Gastroesophageal sphincter (tissue), 4 donors: ENCODE data around the gene SPEG. TPM values are rescaled to one million over a fixed set of nuclear protein-coding genes. Genes with fewer than 3 reads are reported as not detected.

Experiments
- ATAC-seq: fragments of 150-250 bp; one replicate; pipeline ENCODE4 v1.9.1; 2016; ENCODE audit warnings: mild to moderate bottlenecking, moderate library complexity
- H3K27ac ChIP-seq, 4 donors: fragments of 200-600 bp; sonication (generic) in 3 of 4; 1 replicate in 3 of 4; 2 replicates in 1 of 4; pipeline ENCODE4 v1.5.1; 2016 to 2019
- H3K27me3 ChIP-seq: fragments of 200-600 bp; sonication (generic); one replicate; pipeline ENCODE4 v1.5.1; 2019
- H3K36me3 ChIP-seq, 2 donors: fragments of 200-600 bp; sonication (generic); one replicate each; pipeline ENCODE4 v1.5.1; 2019; ENCODE audit warnings: control low read depth in 1 of 2
- H3K4me1 ChIP-seq, 3 donors: fragments of 200-600 bp; sonication (generic); 1 replicate in 2 of 3; 2 replicates in 1 of 3; pipeline ENCODE4 v1.5.1; 2016 to 2019; ENCODE audit warnings: control low read depth in 2 of 3
- H3K4me3 ChIP-seq, 2 donors: fragments of 200-600 bp; sonication (generic); one replicate each; pipeline ENCODE4 v1.5.1; 2019; ENCODE audit warnings: mild to moderate bottlenecking in 1 of 2, moderate library complexity in 1 of 2
- H3K9me3 ChIP-seq, 3 donors: fragments of 200-600 bp; sonication (generic); one replicate each; pipeline ENCODE4 v1.5.1; 2017 to 2019; ENCODE audit warnings: control low read depth in 2 of 3
- CTCF ChIP-seq, 4 experiments: fragments of 200-600 bp in 2 of 4; fragments of 450-650 bp in 2 of 4; sonication (generic) in 1 of 4; IDR thresholded peaks; one replicate each; pipeline ENCODE4 v1.5.1; 2017 to 2019; ENCODE audit warnings: antibody characterized with exemption in 4 of 4, mild to moderate bottlenecking in 2 of 4, moderate library complexity in 2 of 4
- EP300 ChIP-seq: sonication (generic); formaldehyde crosslinking; IDR thresholded peaks from one replicate; pipeline ENCODE4 v1.6.1; 2017; ENCODE audit warnings: antibody characterized with exemption, mild to moderate bottlenecking
- POLR2A ChIP-seq, 2 donors: fragments of 450-650 bp; IDR thresholded peaks; one replicate each; pipeline ENCODE4 v1.6.1; 2017; ENCODE audit warnings: antibody characterized with exemption in 2 of 2, mild to moderate bottlenecking in 2 of 2, moderate library complexity in 1 of 2
- POLR2AphosphoS5 ChIP-seq: sonication (generic); formaldehyde crosslinking; IDR thresholded peaks from one replicate; pipeline ENCODE4 v1.6.1; 2017; ENCODE audit warnings: antibody characterized with exemption
- WGBS, 2 donors: methylation state at CpG; one replicate each; pipeline ENCODE4 v1.1.5; 2018; ENCODE audit warnings: low coverage in 1 of 2; 5-methylcytosine and 5-hydroxymethylcytosine counted together
- total RNA-seq, 4 donors: library from RNA; depleted of rRNA; stranded (reverse); fragments of >200 nt; gene quantifications; one replicate each; pipeline ENCODE4 v1.1.0, GENCODE V29; 2016

Gene SPEG
- total RNA-seq, 4 donors from 2014 or later: 90.2 to 307 (median 214) TPM

DNA sequence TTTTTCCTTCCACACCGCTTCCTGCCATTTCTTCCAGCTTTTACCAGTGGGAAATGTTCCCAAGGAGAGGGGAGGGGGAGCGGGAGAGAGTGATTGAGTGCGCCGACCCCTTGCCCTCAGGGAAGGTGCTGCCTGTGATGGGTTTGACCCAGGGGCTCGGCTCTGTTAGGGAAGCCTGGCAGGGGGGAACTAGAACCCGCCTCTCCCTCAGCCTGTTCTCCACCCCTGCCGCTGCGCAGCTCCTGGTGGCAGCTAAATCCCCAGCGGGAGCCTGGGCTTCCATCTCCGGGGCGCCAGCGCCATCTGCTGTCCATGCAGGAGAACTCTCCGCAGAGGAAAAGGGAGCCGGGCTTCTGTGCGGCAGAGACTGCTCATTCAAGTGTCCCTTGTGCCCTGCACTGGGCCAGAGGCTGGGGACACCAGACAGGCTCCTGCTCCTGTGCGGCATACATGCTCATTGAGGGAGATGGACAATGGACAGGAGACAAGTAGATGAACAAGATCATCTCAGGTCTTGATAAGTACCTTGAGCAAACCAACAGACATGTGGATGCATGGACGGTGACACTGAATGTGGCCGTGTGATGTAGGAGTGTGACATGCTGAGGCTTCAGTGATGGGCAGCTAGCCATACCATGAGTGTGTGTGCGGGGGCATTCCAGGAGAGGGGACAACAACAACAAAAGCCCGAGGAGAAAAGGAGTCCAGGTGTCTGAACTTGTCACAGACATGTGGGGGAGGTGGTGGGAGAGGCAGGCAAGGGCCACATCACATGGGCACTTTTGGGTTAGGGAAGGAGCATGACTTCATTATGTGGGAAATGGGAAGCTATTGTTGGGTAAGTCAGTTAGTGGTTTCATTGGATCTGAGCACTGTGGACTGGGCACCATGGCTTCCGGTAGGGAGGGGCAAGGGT, 95.7 kb downstream of the SPEG start:
- peaks cover 0 to 9% (median 7%) of the 10 kb centered on the region in 3 donors for H3K4me1 ChIP-seq
- no peaks in the 10 kb centered on the region for H3K9me3 ChIP-seq
- peak; percentile 90 for ATAC-seq
- TF ChIP-seq POLR2A (IDR thresholded peaks at IDR 0.05) (no peak), CTCF (IDR thresholded peaks at IDR 0.05) (peak in 3 of 4 experiments; percentile 98 to 99 (median 99)), POLR2AphosphoS5 (no peak), EP300 (no peak)
- H3K27ac ChIP-seq: peak overlapping the region in 1 of 4 donors; percentile 53
- H3K4me3 ChIP-seq: peak overlapping the region in 1 of 2 donors; percentile 32
- peaks cover 46% of the 10 kb centered on the region for H3K27me3 ChIP-seq
- WGBS, 2 donors: 23 to 30% methylated on average over 4 to 9 of the region's 21 CpGs
- H3K36me3 ChIP-seq: no peaks in the 10 kb centered on the region

DNA sequence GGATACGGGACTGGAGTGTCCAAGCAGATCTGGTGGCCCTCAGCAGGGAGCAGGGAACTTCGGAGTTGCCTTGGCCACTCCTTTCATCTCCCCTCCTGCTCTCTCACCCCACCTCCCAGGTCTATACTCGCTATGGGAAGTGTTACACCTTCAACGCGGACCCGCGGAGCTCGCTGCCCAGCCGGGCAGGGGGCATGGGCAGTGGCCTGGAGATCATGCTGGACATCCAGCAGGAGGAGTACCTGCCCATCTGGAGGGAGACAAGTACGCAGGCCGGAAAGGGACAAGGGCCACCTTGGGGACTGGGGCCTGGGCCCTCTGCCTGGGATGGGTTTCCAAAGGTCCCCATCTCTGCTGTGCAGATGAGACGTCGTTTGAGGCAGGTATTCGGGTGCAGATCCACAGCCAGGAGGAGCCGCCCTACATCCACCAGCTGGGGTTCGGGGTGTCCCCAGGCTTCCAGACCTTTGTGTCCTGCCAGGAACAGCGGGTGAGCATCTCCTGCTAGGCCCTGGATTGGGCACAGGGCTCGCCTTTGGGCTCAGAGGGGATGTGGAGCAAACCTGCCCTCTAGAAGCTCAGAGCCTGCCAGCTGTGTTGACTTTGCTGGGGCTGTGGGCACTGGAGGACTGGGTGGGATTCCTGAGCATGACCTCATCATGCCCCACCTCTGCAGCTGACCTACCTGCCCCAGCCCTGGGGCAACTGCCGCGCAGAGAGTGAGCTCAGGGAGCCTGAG, 97.2 kb downstream of the SPEG start:
- no peak for TF ChIP-seq EP300
- TF ChIP-seq POLR2A (IDR thresholded peaks at IDR 0.05): no peak
- TF ChIP-seq POLR2AphosphoS5: no peak
- TF ChIP-seq CTCF (IDR thresholded peaks at IDR 0.05): no peak
- H3K9me3 ChIP-seq: no peaks in the 10 kb centered on the region
- peaks cover 0 to 9% (median 7%) of the 10 kb centered on the region in 3 donors for H3K4me1 ChIP-seq

DNA sequence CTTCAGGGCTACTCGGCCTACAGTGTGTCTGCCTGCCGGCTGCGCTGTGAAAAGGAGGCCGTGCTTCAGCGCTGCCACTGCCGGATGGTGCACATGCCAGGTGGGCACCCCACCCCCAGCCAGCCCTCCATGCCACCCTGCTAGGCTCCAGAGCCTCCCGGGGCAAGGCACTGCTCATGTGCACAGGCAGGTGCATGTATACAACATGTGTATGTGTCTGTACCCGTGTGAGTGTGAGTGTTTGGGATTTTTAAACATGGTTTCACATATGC, 97.7 kb downstream of the SPEG start:
- no peaks in the 10 kb centered on the region for H3K9me3 ChIP-seq
- WGBS, 2 donors: no CpG with 5 or more reads among the region's 8 CpGs
- no peak overlapping the region for H3K4me3 ChIP-seq
- TF ChIP-seq CTCF (IDR thresholded peaks at IDR 0.05): no peak
- TF ChIP-seq EP300: no peak
- TF ChIP-seq POLR2A (IDR thresholded peaks at IDR 0.05): no peak
- TF ChIP-seq POLR2AphosphoS5: no peak
- H3K36me3 ChIP-seq: no peaks in the 10 kb centered on the region
- H3K27me3 ChIP-seq: peaks cover 34% of the 10 kb centered on the region
- no peak overlapping the region for H3K27ac ChIP-seq
- ATAC-seq: no peak
- peaks cover 0 to 9% (median 7%) of the 10 kb centered on the region in 3 donors for H3K4me1 ChIP-seq

More for the DNA sequence above, 97.2 kb downstream of the SPEG start:
- H3K27ac ChIP-seq: no peak overlapping the region
- ATAC-seq: no peak
- H3K4me3 ChIP-seq: no peak overlapping the region
- peaks cover 37% of the 10 kb centered on the region for H3K27me3 ChIP-seq
- 95% methylated on average over 4 of the region's 20 CpGs; no CpG with 5 or more reads in 1 of the 2 donors for WGBS, 2 donors
- no peaks in the 10 kb centered on the region for H3K36me3 ChIP-seq

- WGBS, 2 donors: 69 to 79% methylated on average over 3 to 5 of the region's 6 CpGs
- Histone ChIP-seq H3K9me3 (no peaks in the 10 kb centered on the region), H3K36me3 (peaks cover 0 to 7% of the 10 kb centered on the region in 2 donors), H3K4me3 (no peak overlapping the region), H3K27me3 (peaks cover 26% of the 10 kb centered on the region), H3K4me1 (peaks cover 0 to 26% (median 7%) of the 10 kb centered on the region in 3 donors), H3K27ac (no peak overlapping the region)
- TF ChIP-seq POLR2AphosphoS5 (no peak), EP300 (no peak), POLR2A (IDR thresholded peaks at IDR 0.05) (no peak), CTCF (IDR thresholded peaks at IDR 0.05) (no peak)
- no peak for ATAC-seq
Measured at GRCh38 chr2:219533930-219534661, 99.5 kb downstream of the SPEG start.
